Measurements from ENCODE around the gene PRX. TPM values are rescaled to one million over a fixed set of nuclear protein-coding genes. Genes with fewer than 3 reads are reported as not detected.
A peak's percentile ranks its signal among the peaks of the same experiment; 100 is the strongest.

The PRX gene
- total and polyA plus RNA-seq, 9 of the 15 experiments (the other 6 are each of a cell fraction or from before 2014, with no cell fraction given) = 0.65 to 3.5 (median 1.7) TPM; not detected in 2

- TF ChIP-seq MYC (IDR thresholded peaks at IDR 0.05; ENCODE audit: low read depth, low read length) (no peak), MYC (CRISPR knock-in tag; IDR thresholded peaks at IDR 0.05; ENCODE audit: borderline replicate concordance, low read depth) (no peak), MAFG (tag; conservative IDR thresholded peaks at IDR 0.05) (peak; percentile 91), ZBTB40 (IDR thresholded peaks at IDR 0.05) (no peak), ZBTB40 (CRISPR knock-in tag; IDR thresholded peaks at IDR 0.05) (no peak)
These were observed 46.2 kb downstream of the PRX start (continued) for GRCh38 chr19:40366697-40367561.
